Measurements from ENCODE around the gene DENND4A.

Gene DENND4A

DNA sequence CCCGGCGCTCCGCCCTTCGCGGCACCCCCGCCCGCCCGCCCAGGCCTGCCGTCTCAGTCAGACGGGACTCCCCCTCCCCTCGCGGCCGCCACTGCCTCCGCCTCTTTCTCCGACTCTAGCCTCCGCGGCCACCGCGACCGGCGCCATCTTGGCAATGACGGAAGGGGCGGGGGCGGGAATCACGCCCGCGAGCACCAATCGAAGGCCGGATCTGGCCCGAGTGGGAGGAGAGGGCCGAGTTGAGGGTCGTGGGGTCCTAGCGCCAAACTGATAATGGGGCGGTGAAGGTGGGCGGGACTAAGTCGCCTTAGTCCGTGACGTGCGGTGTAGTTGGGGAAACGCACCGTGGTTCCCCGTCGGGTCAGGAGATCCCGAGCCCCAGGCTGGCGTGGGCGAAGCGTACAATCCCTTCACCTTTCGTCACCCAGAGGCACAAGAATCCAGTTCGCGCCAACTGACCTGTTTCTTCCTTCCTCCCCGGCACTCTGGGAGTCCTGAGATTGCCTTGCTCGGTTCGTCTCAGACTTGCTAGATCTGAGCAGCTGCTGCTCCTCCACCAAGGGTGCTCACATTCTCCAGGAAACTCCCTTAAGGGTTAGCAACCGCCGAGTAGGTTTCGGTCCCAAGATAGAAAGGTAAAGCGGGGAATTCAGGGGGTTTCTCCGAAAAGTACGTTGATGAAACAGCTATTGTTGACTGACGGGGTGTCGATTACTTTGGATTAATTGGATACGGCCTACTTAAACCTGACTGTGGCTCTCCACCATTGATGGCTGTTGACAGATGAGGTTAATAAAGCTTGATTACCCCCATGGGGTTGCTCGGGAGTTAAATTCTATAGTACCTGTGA lies at the start of gene DENND4A:
Gene DENND4A, minus strand, starts transcription at position 156 of the 850 bp plus-strand sequence. CDS start 35,843 bp downstream, outside the sequence.
- peak; percentile 99 for DNase-seq

- no peak for DNase-seq
These were observed 49.2 kb upstream of the DENND4A start for GRCh38 chr15:65841121-65841930.

GRCh38 chr15:65839985-65840384 lies 47.9 kb upstream of the DENND4A start:
- no peak for DNase-seq

GRCh38 chr15:65839354-65839901 lies 47.3 kb upstream of the DENND4A start:
- DNase-seq: no peak

DNA sequence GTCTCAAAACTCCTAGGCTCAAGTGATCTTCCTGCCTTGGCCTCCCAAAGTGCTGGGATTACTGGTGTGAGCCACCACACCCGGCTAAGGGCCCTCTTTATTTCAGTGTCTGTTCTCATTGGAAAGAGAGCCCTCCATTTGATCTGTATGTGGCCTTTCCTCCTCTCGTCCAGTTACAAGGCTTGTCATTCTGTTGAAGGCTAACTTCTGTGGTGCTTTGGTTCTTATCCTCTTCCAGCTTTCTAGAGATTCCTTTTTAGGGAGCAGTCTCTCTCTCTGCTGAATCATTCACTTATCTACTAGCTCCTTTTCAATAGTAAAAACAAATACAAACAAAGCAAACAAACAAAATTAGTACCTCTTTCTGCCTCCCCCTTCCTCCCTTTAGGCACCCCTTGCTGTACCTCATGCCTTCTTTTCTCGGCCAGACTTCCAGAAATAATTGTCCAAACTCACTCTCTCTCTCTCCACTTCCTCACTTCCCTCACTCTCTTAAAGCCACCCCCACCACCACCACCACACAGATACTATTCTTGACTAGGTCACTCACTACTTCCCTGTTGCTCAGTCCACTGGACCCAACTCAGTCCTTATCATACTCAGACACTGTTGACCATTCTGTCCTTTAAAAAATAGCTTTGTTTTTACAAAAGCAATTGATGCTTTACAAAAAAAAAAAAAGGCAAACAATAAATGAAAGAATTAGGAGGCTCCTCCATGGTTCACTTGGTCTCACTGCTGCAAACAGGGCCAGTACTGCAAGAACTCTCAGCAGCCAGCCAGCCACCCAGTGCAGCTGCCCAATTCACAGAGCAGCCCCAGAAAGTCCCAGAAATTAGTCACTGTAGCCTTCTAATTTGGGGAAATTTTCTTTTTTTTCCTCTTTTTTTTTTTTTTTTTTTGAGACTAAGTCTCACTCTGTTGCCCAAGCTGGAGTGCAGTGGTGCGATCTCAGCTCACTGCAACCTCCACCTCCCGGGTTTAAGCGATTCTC lies 45.5 kb upstream of the DENND4A start:
- DNase-seq: no peak

DNA sequence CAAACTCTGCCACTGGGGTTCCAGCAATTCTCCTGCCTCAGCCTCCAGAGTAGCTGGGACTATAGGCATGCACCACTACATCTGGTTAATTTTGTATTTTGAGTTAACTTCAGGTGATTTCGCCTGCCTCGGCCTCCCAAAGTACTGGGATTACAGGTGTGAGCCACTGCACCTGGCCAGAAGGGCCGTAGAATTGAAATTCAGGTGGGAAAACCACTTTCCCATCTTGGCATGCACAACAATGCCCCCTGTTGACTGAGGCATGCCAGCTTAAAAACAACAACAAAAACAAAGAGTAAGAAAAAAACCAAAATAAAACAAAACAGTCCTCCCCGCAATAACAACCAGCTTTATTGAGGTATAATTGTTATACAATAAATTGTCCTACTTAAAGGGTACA lies 44.6 kb upstream of the DENND4A start:
- DNase-seq: no peak

DNA sequence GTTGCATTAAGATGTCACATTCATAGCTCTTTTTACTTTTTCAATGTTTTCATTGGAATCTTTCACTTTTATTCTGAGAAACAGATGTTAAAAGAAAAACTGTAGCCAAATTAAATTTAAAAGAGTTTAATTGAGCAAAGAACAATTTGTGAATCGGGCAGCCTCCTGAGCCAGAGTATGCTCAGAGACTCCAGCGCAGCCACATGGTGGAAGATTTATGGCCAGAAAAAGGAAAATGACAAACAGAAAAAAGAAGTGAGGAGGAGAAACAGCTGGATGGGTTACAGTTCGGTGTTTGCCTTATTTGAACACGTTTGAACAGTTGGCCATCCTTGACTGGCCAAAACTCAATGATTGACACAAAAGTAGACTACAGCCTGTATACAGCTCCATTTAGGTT lies 43.4 kb upstream of the DENND4A start:
- no peak for DNase-seq

- DNase-seq: no peak
These were observed 42.6 kb upstream of the DENND4A start for GRCh38 chr15:65834603-65835282.

GRCh38 chr15:65833501-65834205 lies 41.6 kb upstream of the DENND4A start:
- DNase-seq: peak; percentile 71

DNA sequence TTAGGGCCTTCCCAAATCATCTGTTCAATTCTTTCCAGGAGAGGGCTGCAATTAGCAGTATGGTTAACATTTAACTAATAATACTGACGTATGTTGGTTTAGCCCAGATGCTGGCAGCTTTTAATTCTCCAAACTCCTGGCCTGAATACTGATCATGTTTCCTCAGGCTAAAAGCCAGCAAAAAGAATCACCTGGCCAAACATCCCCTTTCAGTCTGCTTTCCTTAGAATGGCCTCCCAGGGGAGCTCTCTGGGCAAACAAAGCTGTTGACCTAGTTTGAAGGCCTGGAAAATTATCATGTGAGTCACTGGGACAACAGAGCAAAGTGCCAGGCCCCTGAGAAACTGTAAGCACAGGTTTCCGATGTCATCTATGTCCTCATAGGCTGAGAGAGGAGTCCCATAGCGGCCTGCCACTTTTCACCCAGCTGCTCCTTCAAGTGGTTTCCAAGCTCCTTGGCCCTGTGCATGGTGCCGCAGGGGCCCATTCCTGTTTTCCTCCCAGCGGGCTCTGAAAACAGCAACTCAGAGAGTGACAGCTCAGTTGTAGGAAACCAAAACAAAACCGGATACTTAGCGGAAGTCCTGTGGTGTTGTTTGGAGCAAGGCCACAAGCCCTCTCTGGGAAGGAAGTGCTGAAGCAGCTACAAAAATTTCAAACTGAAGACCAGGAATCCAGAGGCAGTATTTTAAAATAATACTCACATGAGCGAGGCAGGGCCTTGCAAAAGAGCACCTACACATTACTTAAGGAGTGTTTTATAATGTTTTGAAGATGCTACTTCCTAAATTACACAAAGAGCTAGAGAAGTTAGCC lies 40.7 kb upstream of the DENND4A start:
- DNase-seq: peak; percentile 82

GRCh38 chr15:65829130-65829764 lies 37.2 kb upstream of the DENND4A start:
- no peak for DNase-seq

DNA sequence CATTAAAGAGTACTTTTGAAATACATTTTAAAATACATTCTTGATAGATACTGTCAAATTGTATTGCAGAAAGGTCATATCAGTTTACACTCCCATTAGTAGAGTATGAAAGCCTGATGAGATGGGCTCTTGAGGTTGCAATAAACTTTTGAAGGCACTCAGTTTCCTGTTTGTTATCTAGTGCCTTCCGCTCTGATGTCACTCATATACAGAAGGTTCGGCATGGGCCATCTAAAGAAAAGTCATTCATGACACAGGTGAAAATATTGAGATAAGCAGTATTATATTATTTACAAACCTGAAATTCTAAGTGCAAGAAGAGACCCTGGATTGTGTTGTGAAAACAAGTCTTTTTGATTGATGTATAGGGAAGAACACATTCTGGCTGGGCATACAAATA lies 36.5 kb upstream of the DENND4A start:
- DNase-seq: peak; percentile 69

- DNase-seq: no peak
These were observed 35.0 kb upstream of the DENND4A start for GRCh38 chr15:65827065-65827464.

- no peak for DNase-seq
These were observed 33.0 kb upstream of the DENND4A start for GRCh38 chr15:65824941-65825544.

DNA sequence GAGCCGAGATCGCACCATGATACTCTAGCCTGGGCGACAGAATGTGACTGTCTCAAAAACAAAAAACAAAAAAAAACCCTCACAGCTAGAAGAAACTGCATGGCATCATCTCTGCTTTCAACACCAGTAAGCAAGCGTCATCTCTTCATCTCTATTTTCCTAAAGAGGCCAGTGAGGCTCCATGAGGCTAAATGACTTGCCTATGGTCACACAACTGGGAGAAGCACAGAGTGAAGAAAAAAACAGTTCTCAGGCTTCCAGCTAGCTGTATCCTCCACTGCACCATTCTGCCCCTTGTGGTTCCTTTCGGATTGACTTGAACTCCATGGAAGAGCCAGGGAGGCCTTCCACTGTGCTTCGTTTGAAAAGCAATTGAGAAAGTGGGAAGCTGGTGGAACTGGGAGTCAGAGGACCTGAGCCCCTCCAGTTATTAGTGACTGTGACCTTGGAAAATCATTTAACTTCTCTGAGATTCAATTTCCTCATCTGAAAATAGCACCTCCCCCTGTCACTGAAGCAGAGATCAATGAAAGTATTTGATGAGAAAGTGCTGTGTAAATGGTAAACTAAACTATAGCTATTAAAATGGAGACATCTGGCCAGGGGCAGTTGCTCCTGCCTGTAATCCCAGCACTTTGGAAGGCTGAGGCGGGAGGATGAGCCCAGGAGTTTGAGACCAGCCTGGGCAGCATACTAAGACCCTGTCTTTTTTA lies 32.1 kb upstream of the DENND4A start:
- no peak for DNase-seq

DNA sequence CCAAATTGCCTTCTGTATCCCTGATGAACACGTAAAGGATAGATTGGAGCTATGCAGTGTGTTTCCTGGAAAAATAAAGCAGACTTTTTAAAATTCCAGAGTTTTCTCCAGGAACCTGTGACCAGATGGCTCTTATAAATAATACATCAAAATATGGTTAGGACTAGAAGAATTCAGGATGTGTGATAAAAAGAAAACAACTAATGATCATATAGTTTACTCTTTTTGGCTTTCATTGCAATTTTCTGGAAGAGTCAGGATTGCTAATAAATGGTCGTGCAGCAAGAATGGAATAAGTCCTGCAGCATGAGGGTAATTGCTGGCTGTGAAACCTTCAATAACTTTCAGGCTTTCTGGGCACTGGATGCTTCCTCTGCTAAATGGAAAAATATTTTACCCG lies 30.2 kb upstream of the DENND4A start:
- no peak for DNase-seq

GRCh38 chr15:65821070-65821469 lies 29.0 kb upstream of the DENND4A start:
- no peak for DNase-seq

- no peak for DNase-seq
These were observed 27.5 kb upstream of the DENND4A start for GRCh38 chr15:65819563-65819960.

All from activated effector memory CD4-positive, alpha-beta T cell treated with anti-CD3 and anti-CD28 coated beads, Interleukin-2, amount 50 U/mL, for 16 hours (primary cell).